GM10266 (cell line): ENCODE measurements around the gene KLHL29.

Experiments
- DNase-seq: peaks from one replicate; pipeline ENCODE4 v3.0.0; 2012; ENCODE audit errors: extremely low spot score
- TF ChIP-seq, protein P1 (sequence below): IDR thresholded peaks from 2 replicates; pipeline ENCODE4 v1.5.1; 2012; ENCODE audit warnings: mild to moderate bottlenecking, low read depth; ENCODE audit not compliant: control insufficient read depth, insufficient read depth; ENCODE audit errors: missing control alignments

The KLHL29 gene

GRCh38 chr2:23349508-23349907 lies 35.5 kb upstream of the KLHL29 start:
- TF ChIP-seq, protein P1, sequence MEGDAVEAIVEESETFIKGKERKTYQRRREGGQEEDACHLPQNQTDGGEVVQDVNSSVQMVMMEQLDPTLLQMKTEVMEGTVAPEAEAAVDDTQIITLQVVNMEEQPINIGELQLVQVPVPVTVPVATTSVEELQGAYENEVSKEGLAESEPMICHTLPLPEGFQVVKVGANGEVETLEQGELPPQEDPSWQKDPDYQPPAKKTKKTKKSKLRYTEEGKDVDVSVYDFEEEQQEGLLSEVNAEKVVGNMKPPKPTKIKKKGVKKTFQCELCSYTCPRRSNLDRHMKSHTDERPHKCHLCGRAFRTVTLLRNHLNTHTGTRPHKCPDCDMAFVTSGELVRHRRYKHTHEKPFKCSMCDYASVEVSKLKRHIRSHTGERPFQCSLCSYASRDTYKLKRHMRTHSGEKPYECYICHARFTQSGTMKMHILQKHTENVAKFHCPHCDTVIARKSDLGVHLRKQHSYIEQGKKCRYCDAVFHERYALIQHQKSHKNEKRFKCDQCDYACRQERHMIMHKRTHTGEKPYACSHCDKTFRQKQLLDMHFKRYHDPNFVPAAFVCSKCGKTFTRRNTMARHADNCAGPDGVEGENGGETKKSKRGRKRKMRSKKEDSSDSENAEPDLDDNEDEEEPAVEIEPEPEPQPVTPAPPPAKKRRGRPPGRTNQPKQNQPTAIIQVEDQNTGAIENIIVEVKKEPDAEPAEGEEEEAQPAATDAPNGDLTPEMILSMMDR = no peak
- DNase-seq = no peak

- TF ChIP-seq, protein P1 = no peak
- DNase-seq = no peak
Observed at GRCh38 chr2:23350041-23350791, 34.8 kb upstream of the KLHL29 start.

GRCh38 chr2:23350792-23351355 lies 34.1 kb upstream of the KLHL29 start:
- DNase-seq = no peak
- TF ChIP-seq, protein P1 = no peak

- TF ChIP-seq, protein P1 = peak; percentile 83
- peak; percentile 88 for DNase-seq
Observed at GRCh38 chr2:23351388-23352141, 33.4 kb upstream of the KLHL29 start.

DNA sequence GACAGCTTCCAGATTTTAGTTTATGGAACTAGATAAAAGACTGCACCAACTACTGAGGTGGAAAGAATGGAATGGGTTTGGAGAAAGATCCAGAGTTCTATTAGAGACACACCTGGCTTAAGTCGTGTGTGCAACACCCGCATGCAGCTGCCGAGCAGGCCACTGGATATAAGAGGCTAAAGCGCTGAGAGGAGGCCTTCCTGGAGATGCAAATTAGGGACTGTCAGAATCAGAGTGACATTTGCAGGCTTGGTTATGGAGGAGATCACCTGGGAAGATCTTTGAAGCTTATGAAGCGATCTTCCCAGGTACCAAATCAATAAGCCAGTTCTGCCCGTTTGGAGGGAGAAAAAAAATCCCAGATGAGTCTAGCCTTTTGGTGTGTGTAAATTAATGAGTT lies 30.4 kb upstream of the KLHL29 start:
- TF ChIP-seq, protein P1 = no peak
- DNase-seq = peak; percentile 53

GRCh38 chr2:23355001-23355400 lies 30.0 kb upstream of the KLHL29 start:
- DNase-seq = no peak

GRCh38 chr2:23356711-23357110 lies 28.3 kb upstream of the KLHL29 start:
- TF ChIP-seq, protein P1 = no peak
- no peak for DNase-seq

More at GRCh38 chr2:23355001-23355400, 30.0 kb upstream of the KLHL29 start:
- TF ChIP-seq, protein P1 = no peak
